Measurements from ENCODE around the gene ZDHHC8.

ZDHHC8 gene

GRCh38 chr22:20179455-20180244, 48.0 kb downstream of the ZDHHC8 start:
- no peak for DNase-seq (ENCODE audit: low read depth in 3 of 3)

- no peak for DNase-seq (ENCODE audit: low read depth in 3 of 3)
Measured at GRCh38 chr22:20180245-20180630, 48.6 kb downstream of the ZDHHC8 start.

GRCh38 chr22:20180640-20181039, 49.0 kb downstream of the ZDHHC8 start:
- DNase-seq (ENCODE audit: low read depth in 3 of 3) = no peak

GRCh38 chr22:20181194-20181883, 49.7 kb downstream of the ZDHHC8 start:
- no peak for DNase-seq (ENCODE audit: low read depth in 3 of 3)

- no peak for DNase-seq (ENCODE audit: low read depth in 3 of 3)
Measured at GRCh38 chr22:20181884-20182236, 50.3 kb downstream of the ZDHHC8 start.

- no peak for DNase-seq (ENCODE audit: low read depth in 3 of 3)
Measured at GRCh38 chr22:20182365-20182764, 50.8 kb downstream of the ZDHHC8 start.

GRCh38 chr22:20183101-20183500, 51.5 kb downstream of the ZDHHC8 start:
- no peak for DNase-seq (ENCODE audit: low read depth in 3 of 3)

- no peak for DNase-seq (ENCODE audit: low read depth in 3 of 3)
Measured at GRCh38 chr22:20183823-20184222, 52.2 kb downstream of the ZDHHC8 start.

- DNase-seq (ENCODE audit: low read depth in 3 of 3) = no peak
Measured at GRCh38 chr22:20184501-20185165, 53.0 kb downstream of the ZDHHC8 start.

- DNase-seq (ENCODE audit: low read depth in 3 of 3) = no peak
Measured at GRCh38 chr22:20185750-20186149, 54.1 kb downstream of the ZDHHC8 start.

GRCh38 chr22:20186183-20186870, 54.7 kb downstream of the ZDHHC8 start:
- DNase-seq (ENCODE audit: low read depth in 3 of 3) = no peak

GRCh38 chr22:20186871-20187546, 55.4 kb downstream of the ZDHHC8 start:
- DNase-seq (ENCODE audit: low read depth in 3 of 3) = no peak

GRCh38 chr22:20187777-20188566, 56.4 kb downstream of the ZDHHC8 start:
- DNase-seq (ENCODE audit: low read depth in 3 of 3) = no peak

- no peak for DNase-seq (ENCODE audit: low read depth in 3 of 3)
Measured at GRCh38 chr22:20188567-20188877, 56.9 kb downstream of the ZDHHC8 start.

GRCh38 chr22:20191000-20191515, 59.5 kb downstream of the ZDHHC8 start:
- DNase-seq (ENCODE audit: low read depth in 3 of 3) = no peak

- DNase-seq (ENCODE audit: low read depth in 3 of 3) = no peak
Measured at GRCh38 chr22:20191803-20192202, 60.2 kb downstream of the ZDHHC8 start.

- no peak for DNase-seq (ENCODE audit: low read depth in 3 of 3)
Measured at GRCh38 chr22:20192293-20192971, 60.8 kb downstream of the ZDHHC8 start.

- DNase-seq (ENCODE audit: low read depth in 3 of 3) = no peak
Measured at GRCh38 chr22:20192972-20193760, 61.6 kb downstream of the ZDHHC8 start.

- no peak for DNase-seq (ENCODE audit: low read depth in 3 of 3)
Measured at GRCh38 chr22:20193761-20194494, 62.3 kb downstream of the ZDHHC8 start.

Data from stimulated activated CD4-positive, alpha-beta T cell treated with anti-CD3 and anti-CD28 coated beads, TNF-alpha, amount 100 ng/mL, for 4 hours (primary cell).